Ovary (tissue), 9 donors: ENCODE measurements around the gene CCDC148. TPM values are rescaled to one million over a fixed set of nuclear protein-coding genes. Genes with fewer than 3 reads are reported as not detected.
"Not testable (repeated sequence)": the region's sequence is repeated elsewhere in the genome, so short reads cannot be mapped to it uniquely, and the experiment has no call there.

Source experiments
- DNase-seq, 5 donors: peaks; one replicate each; pipeline ENCODE4 v3.0.0-alpha.2; 2019 to 2020
- H3K27ac ChIP-seq, 2 donors: fragments of 200-600 bp; one replicate each; pipeline versions ENCODE4 v1.5.1 to v1.8.0; 2019 to 2022
- H3K27me3 ChIP-seq: fragments of 200-600 bp; one replicate; pipeline ENCODE4 v1.8.0; 2022
- H3K36me3 ChIP-seq: fragments of 200-600 bp; sonication (generic); one replicate; pipeline ENCODE4 v1.5.1; 2019
- H3K4me1 ChIP-seq: one replicate; pipeline ENCODE4 v1.8.1; 2013; ENCODE audit warnings: mild to moderate bottlenecking, moderate library complexity; ENCODE audit not compliant: insufficient read depth
- H3K4me3 ChIP-seq: fragments of 200-600 bp; sonication (generic); one replicate; pipeline ENCODE4 v1.5.1; 2017
- H3K9me3 ChIP-seq, 2 donors: fragments of 200-600 bp in 1 of 2; sonication (generic) in 1 of 2; one replicate each; pipeline versions ENCODE4 v1.5.1 to v1.8.1; 2013 to 2019; ENCODE audit warnings: mild to moderate bottlenecking in 1 of 2, moderate library complexity in 1 of 2
- CTCF ChIP-seq, 3 donors: fragments of 450-650 bp in 2 of 3; fragments of 200-600 bp in 1 of 3; IDR thresholded peaks; one replicate each; pipeline versions ENCODE4 v1.5.1 to v1.8.0; 2016 to 2022; ENCODE audit warnings: antibody characterized with exemption in 3 of 3, mild to moderate bottlenecking in 1 of 3
- EP300 ChIP-seq: sonication (generic); formaldehyde crosslinking; IDR thresholded peaks from one replicate; pipeline ENCODE4 v1.6.1; 2017; ENCODE audit warnings: antibody characterized with exemption
- POLR2A ChIP-seq: fragments of 450-650 bp; IDR thresholded peaks from one replicate; pipeline ENCODE4 v1.6.1; 2017; ENCODE audit warnings: antibody characterized with exemption, mild to moderate bottlenecking, moderate library complexity
- WGBS, 3 donors: extraction: QIAGEN DNeasy Blood & Tissue Kit in 1 of 3; methylation state at CpG; one replicate each; pipeline versions ENCODE4 v1.1.5 to v1.1.7; 2013 to 2017; 5-methylcytosine and 5-hydroxymethylcytosine counted together
- intact Hi-C, 4 donors: fragments of 100-400 bp; cut with DNase I; formaldehyde crosslinking; loops; one replicate each; pipeline versions ENCODE4 v1.11.0 to v1.15.1; 2022 to 2023
- polyA plus RNA-seq, 2 donors: library from polyadenylated mRNA; stranded (reverse); fragments of 200-250 nt in 1 of 2; fragments of 350-450 nt in 1 of 2; fragmentation: Illumina TruSeq in 1 of 2; extraction: RNeasy Lipid Tissue Mini Kit (QIAGEN cat#74804) in 1 of 2; gene quantifications; one replicate each; pipeline ENCODE4 v1.2.3, GENCODE V29; 2013 to 2014
- total RNA-seq, 7 donors: library from RNA; depleted of rRNA in 2 of 7; stranded (reverse); fragments of >200 nt in 2 of 7; fragmentation: NEBNext Ultra II Directional in 3 of 7; extraction: Animal tissue kit (Norgen Biotek cat#: 25700) in 3 of 7; gene quantifications; one replicate each; pipeline versions ENCODE4 v1.1.0 to v1.2.4, GENCODE V29; 2016 to 2023
- donor health status: DM: no; HTN: no; CAD: no; lungs with moderate emphysema.
- donor health status: DM: no; HTN: no; CAD: no.
- donor health status: Bipolar disorder and iron deficiency.
- donor health status: DM: yes; HTN: yes; CAD: no.
- donor health status: DM: no; HTN: no; CAD: no.
- donor health status: DM: yes; HTN: yes; CAD: no.

Gene CCDC148
- total and polyA plus RNA-seq, 9 donors: 0.80 to 6.6 (median 3.5) TPM

- no peak overlapping the region for H3K4me3 ChIP-seq
- no peak for TF ChIP-seq POLR2A
- no peak for TF ChIP-seq EP300
- no peak for TF ChIP-seq CTCF (IDR thresholded peaks at IDR 0.05)
- no peak for DNase-seq
- H3K27ac ChIP-seq: no peak overlapping the region
- no peaks in the 10 kb centered on the region for H3K9me3 ChIP-seq
- whole genome bisulfite sequencing, 3 donors: 73 to 76% (median 73%) methylated on average over 1 of the region's 1 CpG
- no peaks in the 10 kb centered on the region for H3K27me3 ChIP-seq
- no peaks in the 10 kb centered on the region for H3K4me1 ChIP-seq
- H3K36me3 ChIP-seq: no peaks in the 10 kb centered on the region
- intact Hi-C loops: no loop called here
These were observed 77.6 kb downstream of the CCDC148 start for GRCh38 chr2:158378926-158379325.

- no peak for DNase-seq
- H3K4me1 ChIP-seq: no peaks in the 10 kb centered on the region
- no peaks in the 10 kb centered on the region for H3K27me3 ChIP-seq
- no peak for TF ChIP-seq POLR2A
- H3K9me3 ChIP-seq: no peaks in the 10 kb centered on the region
- H3K4me3 ChIP-seq: no peak overlapping the region
- intact Hi-C loops: no loop called here
- no peak overlapping the region for H3K27ac ChIP-seq
- WGBS, 3 donors: 74 to 87% (median 76%) methylated on average over 5 of the region's 5 CpGs
- H3K36me3 ChIP-seq: no peaks in the 10 kb centered on the region
These were observed 90.2 kb downstream of the CCDC148 start for GRCh38 chr2:158366342-158366741.

- no peak for TF ChIP-seq POLR2A
- no peak for TF ChIP-seq CTCF (IDR thresholded peaks at IDR 0.05)
- TF ChIP-seq EP300: no peak
- Histone ChIP-seq H3K36me3 (no peaks in the 10 kb centered on the region), H3K27ac (no peak overlapping the region), H3K9me3 (no peaks in the 10 kb centered on the region), H3K4me3 (no peak overlapping the region), H3K27me3 (no peaks in the 10 kb centered on the region), H3K4me1 (no peaks in the 10 kb centered on the region)
- 86 to 100% (median 93%) methylated on average over 4 of the region's 4 CpGs for WGBS, 3 donors
- intact Hi-C loops: no loop called here
- DNase-seq: no peak
These were observed 96.7 kb downstream of the CCDC148 start for GRCh38 chr2:158359846-158360245.

GRCh38 chr2:158357699-158358098, 98.9 kb downstream of the CCDC148 start:
- no peaks in the 10 kb centered on the region for H3K36me3 ChIP-seq
- 94 to 99% (median 95%) methylated on average over 2 of the region's 2 CpGs for WGBS, 3 donors
- TF ChIP-seq POLR2A (no peak), EP300 (no peak), CTCF (IDR thresholded peaks at IDR 0.05) (no peak)
- no peaks in the 10 kb centered on the region for H3K4me1 ChIP-seq
- no peak for DNase-seq
- H3K9me3 ChIP-seq: no peaks in the 10 kb centered on the region
- intact Hi-C loops: no loop called here
- H3K27ac ChIP-seq: no peak overlapping the region
- no peak overlapping the region for H3K4me3 ChIP-seq
- no peaks in the 10 kb centered on the region for H3K27me3 ChIP-seq

GRCh38 chr2:158357122-158357521, 99.4 kb downstream of the CCDC148 start:
- DNase-seq: no peak
- 94 to 100% (median 97%) methylated on average over 1 of the region's 1 CpG for WGBS, 3 donors
- intact Hi-C loops: no loop called here
- Histone ChIP-seq H3K4me1 (no peaks in the 10 kb centered on the region), H3K9me3 (no peaks in the 10 kb centered on the region), H3K27me3 (no peaks in the 10 kb centered on the region), H3K36me3 (no peaks in the 10 kb centered on the region), H3K4me3 (no peak overlapping the region), H3K27ac (no peak overlapping the region)
- TF ChIP-seq EP300: no peak
- no peak for TF ChIP-seq POLR2A
- TF ChIP-seq CTCF (IDR thresholded peaks at IDR 0.05): no peak

- not testable (repeated sequence) for H3K36me3 ChIP-seq
- 93 to 97% methylated on average over 3 to 9 of the region's 14 CpGs; no CpG with 5 or more reads in 1 of the 3 donors for WGBS, 3 donors
These were observed 105.1 kb downstream of the CCDC148 start for GRCh38 chr2:158351466-158351816.

GRCh38 chr2:158350751-158351465, 105.6 kb downstream of the CCDC148 start:
- H3K9me3 ChIP-seq, DNase-seq, H3K27me3 ChIP-seq, intact Hi-C loops, H3K27ac ChIP-seq, H3K4me1 ChIP-seq, H3K36me3 ChIP-seq, H3K4me3 ChIP-seq: not testable (repeated sequence)
- 92 to 97% (median 94%) methylated on average over 12 to 20 of the region's 20 CpGs for WGBS, 3 donors

More at GRCh38 chr2:158351466-158351816, 105.1 kb downstream of the CCDC148 start:
- H3K9me3 ChIP-seq, intact Hi-C loops, H3K27ac ChIP-seq, DNase-seq, H3K27me3 ChIP-seq, H3K4me1 ChIP-seq, H3K4me3 ChIP-seq: not testable (repeated sequence)
